SK-N-SH treated with all-trans-retinoic acid at 6 μM for 48 hours (cell line): ENCODE data around the gene IL16.
A peak's percentile ranks its signal among the peaks of the same experiment; 100 is the strongest.

ENCODE experiments used
- ATAC-seq: fragments of 200-7000 bp; cut with Tn5 transposase; 3 replicates; pipeline ENCODE4 v1.9.1; 2020; ENCODE audit warnings: mild to moderate bottlenecking, moderate library complexity
- ARNTL ChIP-seq: fragments of 450-650 bp; formaldehyde crosslinking; IDR thresholded peaks from 2 replicates; pipeline ENCODE4 v1.5.0; 2020; ENCODE audit warnings: low read depth, mild to moderate bottlenecking, moderate library complexity, borderline replicate concordance
- BACH2 ChIP-seq: fragments of 250-450 bp; sonication (Bioruptor Pico); IDR thresholded peaks from 2 replicates; pipeline ENCODE4 v1.9.0; 2021; ENCODE audit warnings: mild to moderate bottlenecking, borderline replicate concordance
- CSDC2 ChIP-seq: fragments of 250-450 bp; sonication (Bioruptor Pico); IDR thresholded peaks from 2 replicates; pipeline ENCODE4 v1.5.0; 2020; ENCODE audit warnings: mild to moderate bottlenecking, moderate library complexity
- GLIS3 ChIP-seq: fragments of 250-450 bp; sonication (Bioruptor Pico); IDR thresholded peaks from 2 replicates; pipeline ENCODE4 v1.5.0; 2020; ENCODE audit warnings: mild to moderate bottlenecking, moderate library complexity
- ISL1 ChIP-seq: fragments of 250-450 bp; sonication (Bioruptor Pico); IDR thresholded peaks from 2 replicates; pipeline ENCODE4 v2.1.2; 2022; ENCODE audit warnings: mild to moderate bottlenecking, moderate library complexity
- OSR1 ChIP-seq: fragments of 250-450 bp; sonication (Bioruptor Pico); IDR thresholded peaks from 2 replicates; pipeline ENCODE4 v1.8.0; 2022; ENCODE audit warnings: moderate library complexity, mild to moderate bottlenecking, inconsistent platforms
- POU6F1 ChIP-seq: fragments of 250-450 bp; sonication (Bioruptor Pico); IDR thresholded peaks from 2 replicates; pipeline ENCODE4 v1.8.0; 2021; ENCODE audit warnings: low read depth, mild to moderate bottlenecking, moderate library complexity, borderline replicate concordance
- PPARA ChIP-seq: fragments of 250-450 bp; sonication (Bioruptor Pico); IDR thresholded peaks from 2 replicates; pipeline ENCODE4 v1.5.0; 2020; ENCODE audit warnings: mild to moderate bottlenecking, borderline replicate concordance
- RARB ChIP-seq: fragments of 250-450 bp; sonication (Bioruptor Pico); IDR thresholded peaks from 2 replicates; pipeline ENCODE4 v1.8.0; 2021; ENCODE audit warnings: mild to moderate bottlenecking, moderate library complexity
- SNAI2 ChIP-seq: fragments of 250-450 bp; sonication (Bioruptor Pico); IDR thresholded peaks from 2 replicates; pipeline ENCODE4 v1.5.0; 2020; ENCODE audit warnings: mild to moderate bottlenecking, moderate library complexity
- TCF4 ChIP-seq: fragments of 250-450 bp; sonication (Bioruptor Pico); IDR thresholded peaks from 2 replicates; pipeline ENCODE4 v1.8.0; 2021; ENCODE audit warnings: mild to moderate bottlenecking, moderate library complexity, borderline replicate concordance
- TOX ChIP-seq: fragments of 250-450 bp; sonication (Bioruptor Pico); IDR thresholded peaks from 2 replicates; pipeline ENCODE4 v1.8.0; 2021; ENCODE audit warnings: mild to moderate bottlenecking, moderate library complexity, borderline replicate concordance
- TSHZ2 ChIP-seq: fragments of 250-450 bp; sonication (Bioruptor Pico); IDR thresholded peaks from 2 replicates; pipeline ENCODE4 v1.5.0; 2020; ENCODE audit warnings: mild to moderate bottlenecking, moderate library complexity
- ZC3H10 ChIP-seq: fragments of 250-450 bp; sonication (Bioruptor Pico); IDR thresholded peaks from 2 replicates; pipeline ENCODE4 v1.5.1; 2021; ENCODE audit warnings: mild to moderate bottlenecking, moderate library complexity
- ZFP3 ChIP-seq: fragments of 250-450 bp; sonication (Bioruptor Pico); IDR thresholded peaks from 2 replicates; pipeline ENCODE4 v1.5.0; 2020; ENCODE audit warnings: mild to moderate bottlenecking, moderate library complexity
- ZFP30 ChIP-seq: fragments of 450-650 bp; formaldehyde crosslinking; IDR thresholded peaks from 2 replicates; pipeline ENCODE4 v1.5.0; 2022; ENCODE audit warnings: mild to moderate bottlenecking, moderate library complexity
- ZNF565 ChIP-seq: fragments of 450-650 bp; formaldehyde crosslinking; conservative IDR thresholded peaks from 2 replicates; pipeline ENCODE4 v1.5.0; 2020; ENCODE audit warnings: low read depth, mild to moderate bottlenecking, moderate library complexity
- ZNF70 ChIP-seq: fragments of 450-650 bp; formaldehyde crosslinking; IDR thresholded peaks from 2 replicates; pipeline ENCODE4 v1.5.0; 2020; ENCODE audit warnings: mild to moderate bottlenecking, moderate library complexity
- ZNF8 ChIP-seq: fragments of 450-650 bp; formaldehyde crosslinking; IDR thresholded peaks from 2 replicates; pipeline ENCODE4 v1.5.0; 2020; ENCODE audit warnings: mild to moderate bottlenecking, moderate library complexity
- TF ChIP-seq, protein P1 (sequence below): fragments of 250-450 bp; sonication (Bioruptor Pico); IDR thresholded peaks from 2 replicates; pipeline ENCODE4 v1.5.1; 2021; ENCODE audit warnings: mild to moderate bottlenecking, moderate library complexity
- TF ChIP-seq, protein P2 (sequence below): fragments of 250-450 bp; sonication (Bioruptor Pico); IDR thresholded peaks from 2 replicates; pipeline ENCODE4 v1.8.0; 2020; ENCODE audit warnings: mild to moderate bottlenecking, moderate library complexity, borderline replicate concordance
- TF ChIP-seq, protein P3 (sequence below): fragments of 250-450 bp; sonication (Bioruptor Pico); IDR thresholded peaks from 2 replicates; pipeline ENCODE4 v1.5.1; 2020; ENCODE audit warnings: low read depth, mild to moderate bottlenecking, moderate library complexity

IL16 gene

DNA sequence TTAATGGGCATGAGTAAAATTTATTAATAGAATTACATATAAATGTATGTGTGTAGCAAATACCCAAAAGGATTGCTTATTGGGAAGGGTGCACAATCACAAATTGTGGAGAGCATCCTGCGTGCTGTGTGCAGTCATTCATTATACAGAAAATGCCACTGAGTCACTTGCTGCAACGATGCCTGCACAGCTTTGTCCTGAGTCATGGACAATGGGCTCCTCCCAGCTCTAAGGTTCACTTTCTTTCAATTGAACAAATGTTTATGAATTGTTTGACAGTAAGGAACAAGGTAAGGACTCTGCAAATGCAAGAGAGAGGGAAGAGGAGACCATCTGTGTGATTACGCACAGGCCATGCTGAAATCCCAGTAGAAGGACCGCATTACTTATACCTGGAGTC, 43.9 kb upstream of the IL16 start:
- no peak for ATAC-seq
- TF ChIP-seq, protein P1, sequence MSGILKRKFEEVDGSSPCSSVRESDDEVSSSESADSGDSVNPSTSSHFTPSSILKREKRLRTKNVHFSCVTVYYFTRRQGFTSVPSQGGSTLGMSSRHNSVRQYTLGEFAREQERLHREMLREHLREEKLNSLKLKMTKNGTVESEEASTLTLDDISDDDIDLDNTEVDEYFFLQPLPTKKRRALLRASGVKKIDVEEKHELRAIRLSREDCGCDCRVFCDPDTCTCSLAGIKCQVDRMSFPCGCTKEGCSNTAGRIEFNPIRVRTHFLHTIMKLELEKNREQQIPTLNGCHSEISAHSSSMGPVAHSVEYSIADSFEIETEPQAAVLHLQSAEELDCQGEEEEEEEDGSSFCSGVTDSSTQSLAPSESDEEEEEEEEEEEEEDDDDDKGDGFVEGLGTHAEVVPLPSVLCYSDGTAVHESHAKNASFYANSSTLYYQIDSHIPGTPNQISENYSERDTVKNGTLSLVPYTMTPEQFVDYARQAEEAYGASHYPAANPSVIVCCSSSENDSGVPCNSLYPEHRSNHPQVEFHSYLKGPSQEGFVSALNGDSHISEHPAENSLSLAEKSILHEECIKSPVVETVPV (CRISPR knock-in tag): no peak
- TF ChIP-seq ZC3H10 (CRISPR knock-in tag) (no peak), ARNTL (CRISPR knock-in tag) (no peak), ISL1 (CRISPR knock-in tag) (no peak), BACH2 (CRISPR knock-in tag) (no peak), ZFP3 (no peak), ZFP30 (CRISPR knock-in tag) (no peak), PPARA (no peak), SNAI2 (CRISPR knock-in tag) (no peak), ZNF70 (CRISPR knock-in tag) (no peak), ZNF565 (no peak), TSHZ2 (CRISPR knock-in tag) (no peak), ZNF8 (CRISPR knock-in tag) (no peak), TCF4 (CRISPR knock-in tag) (no peak), GLIS3 (CRISPR knock-in tag) (no peak)
- TF ChIP-seq, protein P2, sequence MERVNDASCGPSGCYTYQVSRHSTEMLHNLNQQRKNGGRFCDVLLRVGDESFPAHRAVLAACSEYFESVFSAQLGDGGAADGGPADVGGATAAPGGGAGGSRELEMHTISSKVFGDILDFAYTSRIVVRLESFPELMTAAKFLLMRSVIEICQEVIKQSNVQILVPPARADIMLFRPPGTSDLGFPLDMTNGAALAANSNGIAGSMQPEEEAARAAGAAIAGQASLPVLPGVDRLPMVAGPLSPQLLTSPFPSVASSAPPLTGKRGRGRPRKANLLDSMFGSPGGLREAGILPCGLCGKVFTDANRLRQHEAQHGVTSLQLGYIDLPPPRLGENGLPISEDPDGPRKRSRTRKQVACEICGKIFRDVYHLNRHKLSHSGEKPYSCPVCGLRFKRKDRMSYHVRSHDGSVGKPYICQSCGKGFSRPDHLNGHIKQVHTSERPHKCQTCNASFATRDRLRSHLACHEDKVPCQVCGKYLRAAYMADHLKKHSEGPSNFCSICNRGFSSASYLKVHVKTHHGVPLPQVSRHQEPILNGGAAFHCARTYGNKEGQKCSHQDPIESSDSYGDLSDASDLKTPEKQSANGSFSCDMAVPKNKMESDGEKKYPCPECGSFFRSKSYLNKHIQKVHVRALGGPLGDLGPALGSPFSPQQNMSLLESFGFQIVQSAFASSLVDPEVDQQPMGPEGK (CRISPR knock-in tag): no peak
- TF ChIP-seq, all 23 proteins: peak for 0

GRCh38 chr15:81155375-81156218, 41.1 kb upstream of the IL16 start:
- TF ChIP-seq PPARA (no peak), ISL1 (CRISPR knock-in tag) (no peak), TCF4 (CRISPR knock-in tag) (no peak), ZNF70 (CRISPR knock-in tag) (no peak), ARNTL (CRISPR knock-in tag) (no peak), ZNF8 (CRISPR knock-in tag) (no peak), TOX (CRISPR knock-in tag) (no peak), ZC3H10 (CRISPR knock-in tag) (no peak), OSR1 (CRISPR knock-in tag) (no peak), TSHZ2 (CRISPR knock-in tag) (no peak), CSDC2 (CRISPR knock-in tag) (no peak), ZNF565 (no peak), POU6F1 (CRISPR knock-in tag) (no peak), RARB (CRISPR knock-in tag) (no peak), ZFP3 (no peak)
- TF ChIP-seq, protein P3, sequence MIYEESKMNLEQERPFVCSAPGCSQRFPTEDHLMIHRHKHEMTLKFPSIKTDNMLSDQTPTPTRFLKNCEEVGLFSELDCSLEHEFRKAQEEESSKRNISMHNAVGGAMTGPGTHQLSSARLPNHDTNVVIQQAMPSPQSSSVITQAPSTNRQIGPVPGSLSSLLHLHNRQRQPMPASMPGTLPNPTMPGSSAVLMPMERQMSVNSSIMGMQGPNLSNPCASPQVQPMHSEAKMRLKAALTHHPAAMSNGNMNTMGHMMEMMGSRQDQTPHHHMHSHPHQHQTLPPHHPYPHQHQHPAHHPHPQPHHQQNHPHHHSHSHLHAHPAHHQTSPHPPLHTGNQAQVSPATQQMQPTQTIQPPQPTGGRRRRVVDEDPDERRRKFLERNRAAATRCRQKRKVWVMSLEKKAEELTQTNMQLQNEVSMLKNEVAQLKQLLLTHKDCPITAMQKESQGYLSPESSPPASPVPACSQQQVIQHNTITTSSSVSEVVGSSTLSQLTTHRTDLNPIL (CRISPR knock-in tag): no peak
- ATAC-seq: peak; percentile 66
